ENCODE measurements around the gene STXBP1.

The STXBP1 gene

DNA sequence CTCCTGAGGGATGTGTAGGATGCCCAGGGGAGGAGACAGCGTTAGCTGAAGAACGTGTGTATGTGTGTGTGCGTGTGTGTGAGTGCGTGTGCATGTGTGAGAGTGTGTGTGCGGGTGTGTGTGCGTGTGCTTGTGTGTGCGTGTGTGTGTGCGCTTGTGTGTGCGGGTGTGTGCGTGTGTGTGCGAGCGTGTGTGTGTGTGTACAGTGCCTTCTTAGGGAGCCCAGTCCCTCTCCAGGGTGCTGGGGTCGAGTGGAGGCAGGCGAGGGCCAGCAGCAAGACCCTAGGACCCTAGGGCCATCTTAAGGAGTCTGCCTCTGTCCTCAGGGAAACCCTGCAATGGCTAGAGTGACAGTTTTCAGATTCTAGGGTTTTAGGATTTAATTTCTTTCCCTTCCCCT, 26.0 kb upstream of the STXBP1 start:
- TF ChIP-seq EZH2 (IDR thresholded peaks at IDR 0.05; ENCODE audit: borderline replicate concordance, low read length) = no peak
- no peak overlapping the region for H2AFZ ChIP-seq (ENCODE audit: low read length)
- H3K4me3 ChIP-seq (ENCODE audit: low read depth, low read length, poor library complexity, severe bottlenecking) = no peak overlapping the region
- H3K4me2 ChIP-seq (ENCODE audit: low read length) = no peak overlapping the region
- H3K9me2 ChIP-seq (ENCODE audit: low read depth, low read length) = no peaks in the 10 kb centered on the region
- H3K27ac ChIP-seq (ENCODE audit: low read depth, low read length, poor library complexity, severe bottlenecking) = no peak overlapping the region
- H3K79me2 ChIP-seq (ENCODE audit: insufficient read depth, low read length) = no peaks in the 10 kb centered on the region
- no peaks in the 10 kb centered on the region for H3K9me3 ChIP-seq (ENCODE audit: low read length)
- H3K36me3 ChIP-seq (ENCODE audit: insufficient read depth, low read length) = no peaks in the 10 kb centered on the region
- peaks cover 5% of the 10 kb centered on the region; the same call in 1 of the 2 replicates for H3K27me3 ChIP-seq (ENCODE audit: insufficient read depth, low read length)
- no peaks in the 10 kb centered on the region for H3K4me1 ChIP-seq (ENCODE audit: insufficient read depth, low read length, severe bottlenecking)
- no peaks in the 10 kb centered on the region for H3F3A ChIP-seq (ENCODE audit: insufficient read depth, low read length)
- H4K20me1 ChIP-seq (ENCODE audit: insufficient read depth, low read length) = no peaks in the 10 kb centered on the region
- H3K9ac ChIP-seq (ENCODE audit: low read length) = no peak overlapping the region

- H3F3A ChIP-seq (ENCODE audit: insufficient read depth, low read length) = no peaks in the 10 kb centered on the region
- no peaks in the 10 kb centered on the region for H3K9me2 ChIP-seq (ENCODE audit: low read depth, low read length)
- no peaks in the 10 kb centered on the region for H3K79me2 ChIP-seq (ENCODE audit: insufficient read depth, low read length)
- H3K9me3 ChIP-seq (ENCODE audit: low read length) = no peaks in the 10 kb centered on the region
- H3K4me3 ChIP-seq (ENCODE audit: low read depth, low read length, poor library complexity, severe bottlenecking) = no peak overlapping the region
- H3K27me3 ChIP-seq (ENCODE audit: insufficient read depth, low read length) = peaks cover 5% of the 10 kb centered on the region; the same call in 1 of the 2 replicates
- no peaks in the 10 kb centered on the region for H4K20me1 ChIP-seq (ENCODE audit: insufficient read depth, low read length)
- H2AFZ ChIP-seq (ENCODE audit: low read length) = no peak overlapping the region
- H3K27ac ChIP-seq (ENCODE audit: low read depth, low read length, poor library complexity, severe bottlenecking) = no peak overlapping the region
- TF ChIP-seq, protein P1, sequence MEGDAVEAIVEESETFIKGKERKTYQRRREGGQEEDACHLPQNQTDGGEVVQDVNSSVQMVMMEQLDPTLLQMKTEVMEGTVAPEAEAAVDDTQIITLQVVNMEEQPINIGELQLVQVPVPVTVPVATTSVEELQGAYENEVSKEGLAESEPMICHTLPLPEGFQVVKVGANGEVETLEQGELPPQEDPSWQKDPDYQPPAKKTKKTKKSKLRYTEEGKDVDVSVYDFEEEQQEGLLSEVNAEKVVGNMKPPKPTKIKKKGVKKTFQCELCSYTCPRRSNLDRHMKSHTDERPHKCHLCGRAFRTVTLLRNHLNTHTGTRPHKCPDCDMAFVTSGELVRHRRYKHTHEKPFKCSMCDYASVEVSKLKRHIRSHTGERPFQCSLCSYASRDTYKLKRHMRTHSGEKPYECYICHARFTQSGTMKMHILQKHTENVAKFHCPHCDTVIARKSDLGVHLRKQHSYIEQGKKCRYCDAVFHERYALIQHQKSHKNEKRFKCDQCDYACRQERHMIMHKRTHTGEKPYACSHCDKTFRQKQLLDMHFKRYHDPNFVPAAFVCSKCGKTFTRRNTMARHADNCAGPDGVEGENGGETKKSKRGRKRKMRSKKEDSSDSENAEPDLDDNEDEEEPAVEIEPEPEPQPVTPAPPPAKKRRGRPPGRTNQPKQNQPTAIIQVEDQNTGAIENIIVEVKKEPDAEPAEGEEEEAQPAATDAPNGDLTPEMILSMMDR (IDR thresholded peaks at IDR 0.05; ENCODE audit: low read length) = peak; percentile 71
- no peak for TF ChIP-seq EZH2 (IDR thresholded peaks at IDR 0.05; ENCODE audit: borderline replicate concordance, low read length)
- H3K36me3 ChIP-seq (ENCODE audit: insufficient read depth, low read length) = no peaks in the 10 kb centered on the region
- H3K4me2 ChIP-seq (ENCODE audit: low read length) = no peak overlapping the region
- no peaks in the 10 kb centered on the region for H3K4me1 ChIP-seq (ENCODE audit: insufficient read depth, low read length, severe bottlenecking)
- H3K9ac ChIP-seq (ENCODE audit: low read length) = no peak overlapping the region
Measured at GRCh38 chr9:127586537-127586936, 25.5 kb upstream of the STXBP1 start.

DNA sequence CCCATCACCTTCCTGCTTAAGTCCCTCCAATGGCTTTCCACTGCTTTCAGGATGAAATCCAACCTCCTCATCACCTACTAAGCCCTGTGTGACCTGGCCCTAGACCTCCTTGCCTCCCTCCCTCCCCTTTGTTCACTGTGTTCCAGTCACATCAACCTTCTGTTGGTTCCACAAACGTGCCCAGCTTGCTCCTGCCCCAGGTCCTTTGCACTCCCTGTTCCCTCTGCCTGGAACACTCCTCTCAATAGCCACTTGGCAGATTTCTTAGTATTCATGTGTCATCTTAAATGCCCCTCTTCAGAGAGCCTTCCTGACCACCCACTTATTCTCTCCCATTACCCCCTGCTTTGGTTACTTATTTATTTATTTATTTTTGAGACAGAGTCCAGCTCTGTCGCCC, 24.1 kb upstream of the STXBP1 start:
- no peak overlapping the region for H3K4me2 ChIP-seq (ENCODE audit: low read length)
- peaks cover 5% of the 10 kb centered on the region; the same call in 1 of the 2 replicates for H3K27me3 ChIP-seq (ENCODE audit: insufficient read depth, low read length)
- H4K20me1 ChIP-seq (ENCODE audit: insufficient read depth, low read length) = no peaks in the 10 kb centered on the region
- no peak overlapping the region for H2AFZ ChIP-seq (ENCODE audit: low read length)
- no peaks in the 10 kb centered on the region for H3K4me1 ChIP-seq (ENCODE audit: insufficient read depth, low read length, severe bottlenecking)
- H3K9me3 ChIP-seq (ENCODE audit: low read length) = no peaks in the 10 kb centered on the region
- no peaks in the 10 kb centered on the region for H3F3A ChIP-seq (ENCODE audit: insufficient read depth, low read length)
- H3K27ac ChIP-seq (ENCODE audit: low read depth, low read length, poor library complexity, severe bottlenecking) = no peak overlapping the region
- no peak overlapping the region for H3K9ac ChIP-seq (ENCODE audit: low read length)
- no peaks in the 10 kb centered on the region for H3K36me3 ChIP-seq (ENCODE audit: insufficient read depth, low read length)
- TF ChIP-seq, protein P1 (IDR thresholded peaks at IDR 0.05; ENCODE audit: low read length) = no peak
- TF ChIP-seq EZH2 (IDR thresholded peaks at IDR 0.05; ENCODE audit: borderline replicate concordance, low read length) = no peak
- H3K79me2 ChIP-seq (ENCODE audit: insufficient read depth, low read length) = no peaks in the 10 kb centered on the region
- no peak overlapping the region for H3K4me3 ChIP-seq (ENCODE audit: low read depth, low read length, poor library complexity, severe bottlenecking)
- H3K9me2 ChIP-seq (ENCODE audit: low read depth, low read length) = no peaks in the 10 kb centered on the region

Data from OCI-LY1 (cell line).